Esophagus muscularis mucosa (tissue), 3 donors: ENCODE measurements around the gene PCDHGB1.

Experiments
- CTCF ChIP-seq, 3 experiments: fragments of 200-600 bp in 2 of 3; fragments of 450-650 bp in 1 of 3; sonication (generic) in 2 of 3; IDR thresholded peaks; one replicate each; pipeline ENCODE4 v1.5.1; 2017 to 2019; ENCODE audit warnings: antibody characterized with exemption in 3 of 3, mild to moderate bottlenecking in 2 of 3, moderate library complexity in 1 of 3
- POLR2A ChIP-seq: fragments of 450-650 bp; IDR thresholded peaks from one replicate; pipeline ENCODE4 v1.6.1; 2017; ENCODE audit warnings: antibody characterized with exemption, moderate library complexity, mild to moderate bottlenecking, low read depth
- POLR2AphosphoS5 ChIP-seq, 2 donors: sonication (generic); formaldehyde crosslinking; IDR thresholded peaks; one replicate each; pipeline ENCODE4 v1.6.1; 2017; ENCODE audit warnings: antibody characterized with exemption in 2 of 2

- TF ChIP-seq CTCF (IDR thresholded peaks at IDR 0.05) (no peak), POLR2AphosphoS5 (IDR thresholded peaks at IDR 0.05) (no peak), POLR2A (no peak)
Measured at GRCh38 chr5:141343953-141344463, 5.9 kb upstream of the PCDHGB1 start.
